HG03520 (cell line): ENCODE results near the gene PSMG3.

Source experiments
- ATAC-seq: cut with Tn5 transposase; IDR thresholded peaks from one replicate; pipeline ENCODE4 v1.9.1; 2021; ENCODE audit warnings: mild to moderate bottlenecking, moderate library complexity; ENCODE audit not compliant: unreplicated experiment

Gene PSMG3

DNA sequence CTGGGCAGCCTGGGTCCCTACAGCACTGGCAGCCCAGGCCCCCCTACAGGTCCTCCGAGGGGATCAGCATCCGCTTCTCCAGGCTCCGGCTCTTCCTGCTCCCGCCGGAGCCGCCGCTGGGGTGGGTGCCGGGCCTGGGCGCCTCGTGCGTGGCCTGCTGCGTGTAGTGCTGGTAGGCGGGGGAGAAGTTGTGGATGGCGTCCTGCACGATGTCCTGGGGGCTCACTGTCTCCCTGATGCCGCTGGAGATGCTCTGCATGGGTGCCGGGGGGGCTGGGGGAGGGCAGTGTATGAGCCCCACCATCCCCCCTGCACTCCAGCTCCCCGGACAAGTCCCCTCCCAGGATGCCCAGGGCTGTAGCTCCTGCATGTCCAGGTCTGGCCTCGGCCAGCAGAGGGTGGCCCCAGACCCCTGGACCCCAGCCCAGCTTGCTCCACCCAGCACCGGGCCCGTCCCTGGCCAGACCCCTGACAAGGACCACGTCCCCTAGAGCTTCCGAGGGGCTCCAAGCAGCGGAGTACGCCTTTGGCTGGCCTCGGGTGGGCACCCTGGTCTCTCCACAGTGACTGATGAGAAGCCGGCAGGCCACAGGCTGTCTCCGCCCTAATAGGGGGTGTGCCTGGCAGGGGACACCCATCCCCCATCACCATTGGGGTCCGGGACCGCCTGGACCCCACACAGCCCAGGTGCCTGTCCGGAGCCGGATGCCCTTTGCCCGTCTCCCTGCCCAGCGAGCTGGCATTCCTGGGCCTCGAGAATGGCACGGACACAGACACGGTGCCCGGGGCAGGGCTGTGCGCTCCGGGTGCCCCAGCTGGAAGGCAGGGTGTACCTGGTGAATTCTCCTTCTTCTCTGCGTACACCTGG lies 22.7 kb downstream of the PSMG3 start:
- no peak for ATAC-seq

- ATAC-seq: no peak
Measured at GRCh38 chr7:1546274-1546908, 23.4 kb downstream of the PSMG3 start.

DNA sequence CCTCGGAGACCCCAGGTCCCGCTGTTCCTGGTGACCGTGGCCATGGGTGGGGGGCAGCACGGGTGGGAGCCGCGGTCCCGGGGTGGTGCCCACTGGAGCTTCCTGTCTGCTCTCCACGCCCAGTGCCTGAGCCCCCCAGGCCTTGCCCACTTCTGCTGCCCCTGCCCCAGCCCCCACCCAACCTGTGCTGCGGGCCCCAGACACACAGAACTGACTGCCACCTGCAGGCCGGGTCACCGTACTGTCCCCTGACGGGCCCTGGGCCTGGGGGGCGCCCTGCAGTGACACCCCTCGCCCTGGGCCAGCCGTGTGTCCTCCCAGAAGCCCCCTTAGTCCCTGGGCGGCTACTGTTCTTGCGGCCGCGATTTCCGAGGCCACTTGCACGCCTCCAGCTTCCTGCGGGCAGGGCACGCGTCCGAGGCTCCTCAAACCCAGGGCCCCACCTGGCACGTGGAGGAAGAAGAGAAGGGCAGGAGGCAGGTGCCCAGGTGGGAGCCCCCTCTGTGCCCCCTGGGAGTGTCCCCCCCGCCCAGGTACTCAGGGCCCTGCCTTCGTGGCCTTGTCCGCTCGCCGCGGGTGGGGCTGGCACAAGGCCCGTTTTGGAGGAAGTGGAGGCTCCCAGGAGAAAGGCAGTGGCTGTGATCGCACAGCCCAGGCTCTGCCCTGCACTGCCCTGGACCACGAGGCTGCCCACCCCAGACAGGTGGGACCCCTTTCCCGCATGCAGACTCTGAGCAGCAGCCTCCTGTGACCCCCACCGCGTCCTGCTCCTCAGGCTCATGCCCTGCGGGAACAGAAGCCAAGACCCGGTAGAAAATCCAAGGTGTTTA lies 24.2 kb downstream of the PSMG3 start:
- no peak for ATAC-seq

- ATAC-seq: no peak
Measured at GRCh38 chr7:1544896-1545416, 24.9 kb downstream of the PSMG3 start.

DNA sequence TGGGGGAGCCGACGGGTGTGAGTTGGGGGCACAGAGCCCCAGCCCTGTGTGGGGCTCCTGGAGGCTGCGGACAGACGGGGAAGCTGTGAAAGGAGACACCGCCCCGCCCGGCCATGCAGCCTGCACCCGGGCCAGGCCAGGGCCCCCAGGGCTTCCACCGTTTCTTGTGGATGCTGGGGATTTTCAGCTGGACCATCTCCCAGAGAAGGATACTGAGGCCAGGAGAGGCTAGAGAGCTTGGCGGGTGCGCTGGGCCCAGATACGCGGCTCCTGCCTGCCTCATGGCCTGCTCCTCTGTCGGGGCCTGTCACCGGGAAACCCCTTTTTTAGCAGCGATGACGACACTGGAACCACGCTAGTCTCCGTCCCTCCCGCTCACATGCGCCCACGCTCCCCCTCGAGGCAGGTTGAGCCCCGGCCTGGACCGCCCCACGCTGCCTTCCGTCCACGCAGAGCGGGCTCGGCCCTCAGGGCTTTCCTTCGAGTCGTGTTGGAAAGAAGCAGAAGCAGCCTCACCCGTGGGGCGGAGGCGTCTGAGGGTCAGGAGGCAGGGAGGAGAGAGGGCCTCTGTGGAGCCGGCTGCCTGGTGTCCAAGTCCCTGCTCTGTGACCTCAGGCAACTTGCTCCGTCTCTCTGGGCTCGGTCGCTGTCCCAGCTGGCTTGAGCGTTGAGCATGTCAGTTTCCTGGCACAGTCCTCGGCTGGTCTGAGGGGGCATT lies 25.5 kb downstream of the PSMG3 start:
- no peak for ATAC-seq

GRCh38 chr7:1543826-1544177 lies 26.0 kb downstream of the PSMG3 start:
- no peak for ATAC-seq

DNA sequence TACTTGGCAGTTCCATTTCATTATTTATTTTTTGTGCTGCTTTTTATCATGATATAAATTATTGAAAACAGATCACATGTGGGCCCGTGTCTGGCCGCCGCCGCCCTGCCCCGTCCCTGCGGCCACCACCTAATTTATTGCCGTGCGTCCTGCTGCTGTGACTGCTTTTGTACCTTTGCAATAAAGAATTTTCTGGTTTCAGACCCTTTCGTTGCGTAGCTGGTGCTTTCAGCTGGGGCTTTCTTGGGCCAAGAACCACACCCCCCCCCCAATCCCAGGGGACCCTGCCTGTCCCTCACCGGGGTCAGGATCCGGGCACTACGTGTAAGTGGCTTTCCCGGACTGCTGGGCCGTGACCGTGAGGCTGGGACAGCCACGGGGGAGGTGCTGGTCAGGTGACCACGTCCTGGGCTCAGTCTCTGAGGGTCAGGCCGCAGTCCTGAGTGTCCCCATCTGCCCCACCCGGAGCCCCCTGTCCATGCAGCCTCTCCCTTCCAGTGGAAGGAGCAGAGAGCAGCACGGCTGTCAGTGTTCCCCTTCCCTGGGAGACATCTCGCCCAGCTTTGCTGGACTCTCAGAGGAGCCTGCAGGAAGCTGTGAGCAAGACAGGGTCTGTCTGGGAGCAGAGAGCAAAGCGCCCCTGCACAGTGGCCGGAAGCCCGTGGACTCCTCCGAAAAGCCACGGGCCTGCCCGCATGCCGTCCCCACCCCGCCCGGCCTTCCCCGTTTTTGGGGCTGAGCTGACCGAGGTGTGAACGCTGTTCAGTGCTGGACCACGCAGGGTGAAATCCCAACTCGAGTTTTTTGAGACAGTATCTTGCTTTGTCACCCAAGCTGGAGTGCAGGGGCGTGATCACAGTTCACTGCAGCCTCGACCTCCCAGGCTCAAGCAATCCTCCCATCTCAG lies 26.7 kb downstream of the PSMG3 start:
- ATAC-seq: no peak

DNA sequence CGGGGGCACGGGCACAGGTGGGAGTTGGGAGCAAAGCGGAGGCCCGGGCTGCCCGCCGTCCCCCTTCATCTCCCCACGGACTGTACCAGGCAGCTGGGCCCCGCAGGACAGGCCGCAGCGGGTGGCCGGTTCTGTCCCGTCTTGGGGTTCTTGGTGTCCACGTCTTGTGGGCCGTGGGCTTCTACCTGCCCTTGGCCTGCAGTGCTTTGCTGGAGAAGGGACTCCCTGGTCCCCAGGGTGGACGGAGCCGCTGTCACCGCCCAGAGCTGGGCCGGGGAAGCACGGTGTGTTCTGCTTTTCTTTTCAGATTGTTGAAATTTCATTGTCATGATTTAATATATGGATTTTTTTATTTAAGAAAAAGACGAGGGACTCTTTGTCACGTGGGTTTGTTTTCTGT lies 27.5 kb downstream of the PSMG3 start:
- ATAC-seq: no peak

DNA sequence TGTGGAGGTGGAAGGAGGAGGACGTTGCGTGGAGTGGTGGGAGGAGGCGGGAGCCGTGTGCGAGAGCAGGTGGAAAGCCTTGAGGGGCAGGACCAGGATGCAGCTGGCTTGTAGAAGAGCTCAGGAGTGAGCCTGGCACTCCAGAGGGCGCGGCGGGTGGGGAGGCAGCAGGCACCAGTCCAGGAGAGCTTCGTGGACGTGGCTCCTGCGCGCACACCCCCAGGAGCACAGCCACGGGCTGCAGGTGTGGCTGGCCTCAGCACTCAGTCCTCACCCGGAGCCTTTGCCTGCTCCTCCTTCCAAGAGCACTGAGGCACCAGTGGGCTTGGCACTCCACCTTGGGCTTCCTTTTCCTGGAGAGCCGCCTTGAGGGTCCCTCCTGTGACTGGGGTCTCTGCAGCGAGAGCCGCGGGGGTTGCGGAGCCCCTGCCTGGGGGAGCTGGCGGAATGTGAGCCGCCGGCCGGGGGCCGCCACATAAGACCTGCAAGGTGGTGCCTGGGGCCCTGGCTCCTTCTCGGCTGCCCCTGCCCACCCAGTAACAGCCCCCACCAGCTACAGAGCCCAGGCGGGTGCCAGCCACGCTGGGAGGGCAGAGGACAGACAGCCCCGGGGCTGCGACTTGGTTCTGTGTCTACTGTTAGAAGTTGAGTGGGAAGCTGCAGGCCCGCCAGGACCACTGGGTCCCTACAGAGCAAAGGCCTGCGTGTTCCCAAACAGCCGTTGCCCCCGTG lies 28.2 kb downstream of the PSMG3 start:
- ATAC-seq: no peak

- ATAC-seq: no peak
Measured at GRCh38 chr7:1540776-1541271, 29.0 kb downstream of the PSMG3 start.

- ATAC-seq: no peak
Measured at GRCh38 chr7:1539882-1540775, 29.7 kb downstream of the PSMG3 start.

GRCh38 chr7:1539181-1539881 lies 30.5 kb downstream of the PSMG3 start:
- no peak for ATAC-seq

DNA sequence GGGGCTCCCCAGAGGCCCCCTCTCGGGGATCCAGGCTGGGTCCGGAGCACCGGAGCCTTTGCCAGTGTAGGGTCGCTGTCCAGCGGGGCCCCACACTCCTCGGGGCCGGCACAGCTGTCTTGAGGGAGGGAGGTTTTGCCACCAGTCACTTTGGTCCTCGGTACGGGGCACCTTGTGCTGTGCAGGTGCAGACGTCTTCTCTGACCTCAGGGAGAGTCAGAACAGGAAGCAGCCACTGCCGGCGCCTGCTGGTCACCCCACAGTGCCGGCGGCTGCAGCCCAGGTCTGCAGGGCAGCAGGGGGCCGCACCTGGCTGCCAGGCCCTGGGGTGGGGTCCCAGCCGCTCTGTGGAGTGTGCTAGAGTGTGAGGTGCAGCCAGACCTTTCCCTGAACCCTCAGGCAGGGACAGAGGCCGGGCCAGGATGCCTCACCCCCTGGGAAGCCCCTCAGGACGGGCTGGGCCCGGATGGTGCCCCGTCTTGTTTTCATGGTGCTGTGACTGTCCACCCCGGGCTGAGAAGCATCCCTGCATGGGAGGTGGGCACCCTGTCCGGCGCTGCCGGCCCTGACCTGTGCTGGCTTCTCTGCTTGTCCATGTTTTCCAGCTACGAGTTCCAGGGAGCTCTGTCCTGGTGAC lies 31.2 kb downstream of the PSMG3 start:
- ATAC-seq: no peak

- no peak for ATAC-seq
Measured at GRCh38 chr7:1537535-1538412, 32.1 kb downstream of the PSMG3 start.

- ATAC-seq: no peak
Measured at GRCh38 chr7:1536743-1537534, 32.9 kb downstream of the PSMG3 start.
